Kasumi-1 (cell line): ENCODE measurements around the gene LRRC3C.
"Not testable (repeated sequence)": the region's sequence is repeated elsewhere in the genome, so short reads cannot be mapped to it uniquely, and the experiment has no call there.

ENCODE experiments used
- DNase-seq, 2 experiments: peaks; one replicate each; lab custom pipeline; 2025; lab: John Stamatoyannopoulos, UW

The LRRC3C gene, protein sequence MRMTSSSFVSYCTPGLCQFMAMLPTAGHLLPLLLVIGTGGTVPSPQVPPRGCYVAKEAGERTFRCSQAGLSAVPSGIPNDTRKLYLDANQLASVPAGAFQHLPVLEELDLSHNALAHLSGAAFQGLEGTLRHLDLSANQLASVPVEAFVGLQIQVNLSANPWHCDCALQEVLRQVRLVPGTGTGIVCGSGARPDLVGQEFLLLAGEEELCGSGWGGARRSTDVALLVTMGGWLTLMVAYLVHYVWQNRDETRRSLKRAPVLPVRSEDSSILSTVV

GRCh38 chr17:39927101-39927928 lies at the start of gene LRRC3C, which contains the start of gene ORMDL3:
TSS of gene LRRC3C (plus strand) at chr17:39927732. CDS start at chr17:39941524, 13,792 bp downstream.
TSS of gene ORMDL3 (minus strand) at chr17:39927601. CDS start at chr17:39924203, 3,398 bp downstream.
- DNase-seq, result peak; percentile 88 to 89

DNA sequence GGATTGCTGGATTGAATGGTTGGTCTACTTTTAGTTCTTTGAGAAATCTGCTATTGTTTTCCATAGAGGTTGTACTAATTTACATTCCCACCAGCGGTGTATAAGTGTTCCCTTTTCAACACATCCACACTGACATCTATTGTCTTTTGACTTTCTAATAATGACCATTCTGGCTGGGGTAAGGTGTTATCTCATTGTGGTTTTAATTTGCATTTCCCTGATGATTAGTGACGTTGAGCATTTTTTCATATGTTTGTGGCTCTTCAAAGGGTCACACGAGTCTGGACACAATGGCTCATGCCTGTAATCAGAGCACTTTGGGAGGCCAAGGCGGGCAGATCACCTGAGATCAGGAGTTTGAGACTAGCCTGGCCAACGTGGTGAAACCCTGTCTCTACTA lies 41.4 kb upstream of the LRRC3C start:
- DNase-seq, result not testable (repeated sequence)

- no peak for DNase-seq
Measured at GRCh38 chr17:39887078-39887477, 40.5 kb upstream of the LRRC3C start.

DNA sequence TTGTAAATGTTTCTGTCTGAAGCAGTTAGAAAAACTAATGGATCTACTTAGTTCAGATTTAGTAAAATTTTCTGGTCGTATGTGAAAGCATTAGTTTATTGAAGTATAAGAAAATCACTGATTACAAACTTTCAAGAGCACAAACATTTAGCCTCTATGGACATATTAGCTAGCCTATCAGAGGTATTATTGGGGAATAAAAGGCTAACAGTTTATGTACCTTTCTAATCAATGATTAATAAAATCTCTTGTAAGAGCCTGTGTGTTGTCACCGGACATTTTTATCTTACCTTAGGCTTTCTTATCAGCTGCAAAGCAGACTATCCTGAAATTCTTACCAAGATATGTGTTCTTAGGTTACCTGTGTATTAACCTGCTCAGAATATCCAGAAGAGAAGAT lies 38.3 kb upstream of the LRRC3C start:
- no peak for DNase-seq

DNA sequence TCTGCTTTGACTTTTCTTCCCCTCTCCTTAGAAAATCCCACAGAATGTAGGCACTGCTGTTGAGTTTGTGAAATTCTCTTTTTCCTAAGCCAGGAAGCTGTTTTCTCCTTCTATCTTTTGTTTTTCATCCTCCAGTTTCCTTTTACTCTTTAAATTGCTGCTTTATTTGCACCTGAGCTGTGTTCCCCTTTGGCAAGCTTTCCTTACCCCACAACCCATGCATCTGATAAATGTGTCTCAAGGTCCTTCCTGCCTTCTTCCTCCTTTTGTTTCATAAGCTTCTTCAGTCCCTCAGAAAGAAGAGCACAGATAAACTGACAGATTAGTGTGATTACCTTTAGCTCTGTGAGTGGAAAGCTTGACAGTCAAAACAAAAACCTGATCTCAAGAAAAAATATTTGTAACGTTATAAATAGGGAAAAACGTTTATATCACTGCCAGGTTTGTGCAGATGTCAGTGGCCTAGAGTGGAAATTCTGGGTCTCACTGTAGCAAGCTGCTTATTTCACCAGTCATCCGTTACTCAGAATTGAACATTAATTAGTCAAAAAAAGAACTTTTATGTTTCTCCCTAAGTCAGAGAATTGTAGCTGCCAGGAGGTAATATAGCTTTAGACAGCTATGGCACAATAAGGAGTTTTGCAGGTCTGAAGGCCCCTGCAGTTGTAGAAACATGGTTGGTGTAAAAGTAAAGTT lies 32.7 kb upstream of the LRRC3C start:
- no peak for DNase-seq

DNA sequence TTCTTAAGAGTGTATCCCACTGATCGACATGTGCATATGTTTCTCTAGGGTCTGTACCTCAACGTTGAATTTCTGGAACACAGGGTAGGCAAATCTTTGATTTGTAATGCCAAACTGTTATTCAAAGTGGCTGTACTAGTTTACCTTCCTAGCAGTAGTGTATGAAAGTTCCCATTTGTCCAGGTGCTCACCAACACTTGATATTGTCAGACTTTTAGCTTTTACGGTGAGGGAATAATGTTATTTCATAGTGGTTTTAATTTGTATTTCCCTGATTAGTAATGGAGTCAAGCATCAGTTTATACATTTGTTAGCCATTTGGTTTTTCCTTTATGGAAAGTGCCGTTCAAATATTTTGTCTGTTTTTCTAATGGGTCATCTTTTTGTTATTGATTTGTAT lies 29.4 kb upstream of the LRRC3C start:
- DNase-seq, result no peak

DNA sequence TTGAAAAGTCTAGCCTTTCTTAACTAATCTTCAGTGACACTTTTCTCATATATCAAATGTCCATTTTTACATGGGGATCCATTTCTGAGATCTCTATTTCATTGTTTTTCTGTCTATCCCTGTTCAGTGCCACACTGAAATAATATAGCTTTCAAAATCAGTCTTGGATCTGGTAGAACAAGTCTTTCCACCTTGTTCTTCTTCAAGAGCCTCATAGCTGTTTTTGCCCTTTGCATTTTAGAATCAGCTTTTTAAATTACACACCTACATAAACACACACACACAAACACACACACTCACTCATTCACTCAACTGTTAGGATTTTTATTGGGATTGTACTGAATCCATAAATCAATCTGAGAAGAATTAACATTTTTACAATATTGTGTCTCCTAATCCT lies 28.3 kb upstream of the LRRC3C start:
- no peak for DNase-seq

GRCh38 chr17:39902027-39902426 lies 25.5 kb upstream of the LRRC3C start:
- DNase-seq, result not testable (repeated sequence)

- peak in 1 of 2 experiments; percentile 11 for DNase-seq
Measured at GRCh38 chr17:39903158-39903884, 24.2 kb upstream of the LRRC3C start.

DNA sequence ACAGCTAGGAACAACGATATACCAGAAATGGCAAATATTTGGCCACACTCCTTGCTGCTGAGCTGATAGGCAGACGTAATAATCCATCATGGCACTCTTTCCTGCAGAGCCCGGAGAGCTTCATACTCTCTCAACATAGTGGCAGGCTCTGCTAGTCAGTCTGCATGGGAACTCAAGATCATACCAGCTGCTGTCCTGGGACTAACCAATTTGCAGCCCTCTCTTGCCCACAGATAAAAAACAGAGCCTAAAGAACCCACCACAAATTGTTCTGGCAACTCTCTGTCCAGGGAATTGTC lies 22.6 kb upstream of the LRRC3C start:
- no peak for DNase-seq

GRCh38 chr17:39908789-39909352 lies 18.7 kb upstream of the LRRC3C start:
- no peak for DNase-seq

DNA sequence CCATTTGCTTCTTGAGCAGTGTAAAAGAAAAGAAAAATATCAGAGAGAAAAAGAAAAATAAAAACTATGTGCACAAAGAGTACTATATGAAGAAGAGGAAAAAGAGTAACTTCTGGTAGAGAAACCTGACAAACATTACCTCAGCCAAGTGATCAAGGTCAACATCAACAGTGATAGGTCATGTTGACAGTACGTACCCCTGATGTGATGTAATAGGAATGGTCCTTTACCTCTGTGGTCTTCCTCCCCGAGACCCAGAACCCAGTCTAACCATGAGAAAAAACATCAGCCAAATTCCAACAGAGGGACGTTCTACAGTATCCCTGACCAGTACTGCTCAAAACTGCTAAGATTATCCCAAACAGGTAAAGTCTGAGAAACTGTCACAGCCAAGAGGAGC lies 13.5 kb upstream of the LRRC3C start:
- DNase-seq, result no peak

DNA sequence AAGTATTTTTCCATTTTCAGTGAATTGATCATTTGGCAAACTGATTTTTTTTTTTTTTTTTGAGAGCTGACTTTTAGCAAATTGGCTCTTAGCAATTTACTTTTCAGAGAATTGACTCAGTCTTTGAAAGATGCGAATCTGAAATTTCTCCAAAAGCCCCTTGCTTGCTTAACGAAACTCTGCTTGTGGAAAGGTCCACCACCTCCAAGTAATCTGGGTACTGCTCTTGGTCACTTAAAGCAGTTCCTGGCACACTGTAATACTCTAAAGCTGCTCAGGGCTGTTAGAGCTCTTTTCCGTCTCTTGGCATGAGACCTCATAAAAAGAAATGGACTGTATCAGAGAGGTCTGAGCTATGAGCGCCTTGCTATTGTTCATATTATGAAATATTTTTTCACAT lies 12.0 kb upstream of the LRRC3C start:
- no peak for DNase-seq

- DNase-seq, result no peak
Measured at GRCh38 chr17:39916918-39917317, 10.6 kb upstream of the LRRC3C start.

GRCh38 chr17:39919087-39919683 lies 8.3 kb upstream of the LRRC3C start:
- DNase-seq, result no peak

DNA sequence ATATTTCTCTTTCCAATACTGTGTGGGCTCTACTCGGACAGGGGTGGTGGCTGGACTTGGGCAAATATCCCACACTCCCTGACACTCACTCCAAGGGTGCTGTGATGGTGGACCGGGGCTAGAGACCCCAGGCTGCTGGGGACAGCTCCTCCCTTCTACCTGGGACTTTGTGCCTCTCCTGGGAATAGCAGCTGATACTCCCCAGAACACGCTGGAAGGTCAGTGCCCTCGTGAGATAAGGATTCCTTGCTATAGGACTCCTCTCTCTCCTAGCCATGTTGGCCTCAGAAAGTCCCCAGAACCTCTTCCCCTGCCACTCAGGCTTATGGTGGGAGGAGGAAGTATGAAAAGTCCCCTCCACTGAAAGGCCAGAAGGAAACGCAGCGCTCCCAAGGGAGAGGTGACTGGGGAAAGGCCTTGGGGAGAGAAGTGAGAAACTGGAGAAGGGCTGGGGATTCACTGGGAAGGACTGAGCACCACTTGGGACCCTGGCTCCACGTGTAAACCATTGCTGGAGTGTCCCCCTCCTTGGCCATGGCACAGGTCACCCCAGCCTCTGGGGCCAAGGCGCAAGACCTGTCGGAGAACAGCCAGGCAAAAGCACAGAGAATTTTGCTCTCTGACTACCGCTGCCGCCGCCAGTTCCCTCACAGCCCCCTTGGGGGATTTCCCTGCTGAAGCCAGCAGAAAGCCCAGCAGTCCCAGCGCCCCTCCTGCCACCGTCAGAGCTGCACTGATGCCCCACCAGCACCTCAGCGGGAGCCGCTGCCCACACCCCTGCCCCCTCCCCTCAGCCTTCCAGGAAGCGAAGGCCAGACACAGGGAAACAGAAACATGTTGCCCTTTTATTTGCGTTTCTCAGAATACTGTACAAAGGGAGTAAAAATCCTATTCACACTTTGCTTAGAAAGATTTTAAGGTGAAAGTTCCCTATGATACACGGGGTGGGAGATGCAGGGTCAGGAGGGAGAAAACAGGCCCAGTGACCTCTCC lies 7.0 kb upstream of the LRRC3C start:
- DNase-seq, result no peak

DNA sequence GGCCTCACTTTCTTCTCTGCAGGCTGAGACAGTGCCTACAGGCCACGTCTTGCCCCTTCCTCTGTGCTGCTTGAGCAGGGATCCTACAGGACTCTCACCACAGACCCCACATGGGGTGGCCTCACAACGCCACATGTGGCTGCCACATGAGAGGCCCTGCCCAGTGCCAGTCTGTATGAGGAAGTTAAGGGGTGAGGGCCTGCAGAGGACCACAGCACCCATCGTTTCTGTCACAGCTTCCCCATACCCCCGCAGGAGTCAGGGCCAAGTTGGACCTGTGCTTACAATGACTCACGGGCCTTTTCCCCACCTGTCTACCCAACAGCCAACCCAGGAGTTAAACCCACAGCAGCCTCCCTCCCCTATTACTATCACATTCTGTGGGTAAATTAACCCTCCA lies 6.2 kb upstream of the LRRC3C start:
- DNase-seq, result peak; percentile 21 to 33

GRCh38 chr17:39922006-39922405 lies 5.5 kb upstream of the LRRC3C start:
- no peak for DNase-seq

DNA sequence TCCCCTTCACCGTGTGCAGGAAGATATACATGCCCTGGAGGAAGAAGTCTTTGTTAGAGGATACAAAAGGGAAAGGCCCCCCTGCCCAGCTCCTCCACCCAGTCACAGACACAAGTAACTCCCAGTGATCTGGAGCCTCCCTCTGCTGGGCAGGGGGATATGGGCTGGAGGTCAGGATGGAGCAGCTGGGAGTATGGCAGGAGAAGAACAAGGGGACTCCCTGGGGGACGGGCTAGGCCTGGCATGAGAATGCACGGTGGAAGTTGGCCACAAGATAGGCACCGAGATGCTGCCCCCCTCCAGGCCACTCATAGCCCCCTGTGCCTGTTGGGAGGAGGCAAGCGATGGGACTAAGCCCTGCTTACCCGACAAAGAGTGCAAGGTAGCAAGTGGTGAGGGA lies 4.3 kb upstream of the LRRC3C start:
- DNase-seq, result no peak
